HG02623 (cell line): ENCODE measurements around the gene GNB1L.

ENCODE experiments used
- ATAC-seq: cut with Tn5 transposase; IDR thresholded peaks from one replicate; pipeline ENCODE4 v1.9.1; 2021; ENCODE audit warnings: moderate library complexity; ENCODE audit not compliant: unreplicated experiment

Gene GNB1L

DNA sequence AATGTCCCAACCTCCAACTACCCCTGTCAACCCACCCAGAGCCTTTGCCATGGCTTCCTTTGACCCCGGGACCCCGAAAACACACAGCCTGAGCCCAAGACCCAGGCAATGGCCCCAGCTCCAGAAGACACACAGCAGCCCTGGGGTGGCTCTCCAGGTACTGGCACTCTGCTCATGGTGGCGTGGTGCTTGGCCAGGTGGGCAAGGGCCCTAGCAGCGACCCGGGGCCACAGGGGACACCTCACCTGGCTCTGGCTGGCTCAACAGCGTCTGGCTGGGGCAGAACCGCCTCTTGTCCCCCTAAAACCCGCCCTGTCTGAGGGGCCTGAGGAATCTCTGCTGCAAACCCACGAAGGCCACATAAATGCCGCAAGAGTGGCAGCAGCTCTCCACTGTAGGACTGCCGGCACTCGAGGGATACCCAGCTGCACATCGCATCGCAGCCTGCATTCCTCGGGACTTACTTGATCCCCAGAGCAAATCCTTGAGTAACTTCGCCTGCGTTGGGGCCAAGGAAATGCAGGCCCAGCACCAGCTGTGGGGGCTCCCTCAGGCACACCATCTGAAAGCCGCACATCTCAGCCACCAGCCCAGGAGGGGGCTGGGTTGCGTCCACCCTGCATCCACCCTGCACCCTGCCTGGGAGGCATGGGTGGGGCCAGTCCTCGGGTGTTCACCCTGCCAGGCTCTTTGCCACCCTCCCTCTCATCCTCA lies 23.1 kb upstream of the GNB1L start:
- ATAC-seq = no peak

DNA sequence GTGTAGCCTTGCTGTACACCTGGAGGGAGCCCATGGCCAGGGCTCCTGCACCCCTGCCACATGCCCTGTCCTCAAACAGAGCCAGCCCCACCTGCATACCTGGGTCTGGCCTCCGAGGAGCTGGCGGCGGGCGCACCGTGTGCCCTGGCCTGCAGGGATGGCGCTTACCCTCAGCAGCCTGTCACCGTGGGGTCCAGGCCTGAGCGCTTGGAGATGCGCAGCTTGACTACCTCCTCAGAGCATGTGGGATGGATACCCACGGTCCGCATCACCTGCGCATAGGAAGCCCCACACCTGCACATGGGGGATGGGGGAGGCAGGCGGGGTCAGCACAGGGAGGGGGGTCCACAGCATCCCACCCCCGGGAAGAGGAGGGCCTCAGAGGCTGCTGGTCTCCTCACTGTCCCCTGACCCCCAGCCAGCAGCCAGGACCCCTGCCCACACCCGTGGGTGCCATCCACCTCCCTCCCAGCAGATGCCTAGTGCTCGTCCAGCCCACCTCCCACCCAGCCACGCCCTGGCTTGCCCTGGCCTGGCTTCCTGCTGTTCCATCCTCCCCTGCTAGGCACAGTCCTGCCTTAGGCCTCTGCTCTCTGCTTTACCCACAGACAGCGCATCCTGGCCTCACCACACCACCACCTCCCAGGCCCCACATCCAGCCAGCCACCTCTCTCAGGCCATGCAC lies 22.4 kb upstream of the GNB1L start:
- ATAC-seq = no peak

DNA sequence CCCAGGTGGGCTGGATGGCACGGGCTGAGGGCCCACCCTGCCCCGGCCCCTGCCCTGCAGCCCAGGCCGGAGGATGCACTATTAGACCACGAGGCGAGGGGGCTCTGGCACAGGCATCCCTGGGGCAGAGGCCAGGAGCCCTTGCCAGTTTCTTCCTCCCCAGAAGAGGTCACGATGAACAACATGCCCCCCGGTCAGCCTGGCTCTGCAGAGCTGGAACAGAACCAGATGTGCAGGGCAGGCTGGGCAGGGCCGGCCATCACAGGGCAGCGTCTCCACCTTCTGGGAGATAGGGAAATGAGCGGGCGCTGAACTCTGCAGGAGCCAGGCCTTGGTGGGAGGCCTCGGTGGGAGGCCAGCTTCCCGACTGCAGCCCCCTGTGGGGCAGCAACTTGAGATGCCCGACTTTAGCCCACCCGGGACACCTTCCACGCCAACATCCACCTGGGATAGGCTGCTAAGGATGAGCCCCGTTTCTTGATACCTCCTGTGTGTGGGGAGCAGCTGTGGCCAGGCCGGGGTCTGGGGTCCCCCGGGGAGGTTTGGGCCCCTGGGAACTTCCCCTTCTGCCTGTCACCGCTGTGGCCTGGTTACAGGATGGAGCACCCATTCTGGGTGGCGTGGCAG lies 21.8 kb upstream of the GNB1L start:
- no peak for ATAC-seq

DNA sequence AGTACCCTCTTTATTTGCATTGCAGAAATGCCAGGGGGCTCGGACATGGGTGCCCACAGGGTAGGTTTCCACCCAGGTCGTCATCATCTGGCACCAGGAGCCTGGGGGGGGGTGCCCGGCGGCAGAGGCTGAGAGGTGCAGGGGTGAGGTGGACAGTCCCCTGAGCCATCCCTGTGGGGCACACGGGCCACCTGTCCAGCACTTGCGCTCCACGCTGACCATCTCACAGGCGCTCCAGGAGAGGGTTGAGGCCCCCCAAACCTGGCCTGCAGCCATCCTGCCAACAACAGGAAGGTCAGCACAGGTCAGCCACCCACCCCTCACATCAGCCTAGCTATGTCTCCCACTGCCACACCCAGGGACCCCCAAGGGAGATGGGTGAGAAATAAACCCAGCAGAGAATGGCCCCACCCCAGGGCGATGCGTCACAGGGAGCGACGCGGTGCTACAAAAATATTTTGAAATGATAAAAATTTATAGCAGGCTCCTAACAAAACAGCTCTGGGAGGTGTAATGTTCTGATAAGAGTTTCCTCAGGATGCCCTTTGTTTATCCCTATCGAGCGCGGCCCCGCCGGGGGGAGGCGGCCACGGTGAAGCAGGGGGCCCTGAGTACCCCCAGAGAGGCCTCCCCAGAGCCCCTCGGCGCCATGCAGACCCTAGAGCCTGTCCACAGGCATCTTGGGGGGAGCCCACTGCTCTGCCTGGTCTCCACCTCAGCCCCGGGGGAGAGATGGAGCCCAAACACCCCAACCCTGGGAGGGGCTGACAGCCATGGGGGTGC lies 21.0 kb upstream of the GNB1L start:
- ATAC-seq = no peak

DNA sequence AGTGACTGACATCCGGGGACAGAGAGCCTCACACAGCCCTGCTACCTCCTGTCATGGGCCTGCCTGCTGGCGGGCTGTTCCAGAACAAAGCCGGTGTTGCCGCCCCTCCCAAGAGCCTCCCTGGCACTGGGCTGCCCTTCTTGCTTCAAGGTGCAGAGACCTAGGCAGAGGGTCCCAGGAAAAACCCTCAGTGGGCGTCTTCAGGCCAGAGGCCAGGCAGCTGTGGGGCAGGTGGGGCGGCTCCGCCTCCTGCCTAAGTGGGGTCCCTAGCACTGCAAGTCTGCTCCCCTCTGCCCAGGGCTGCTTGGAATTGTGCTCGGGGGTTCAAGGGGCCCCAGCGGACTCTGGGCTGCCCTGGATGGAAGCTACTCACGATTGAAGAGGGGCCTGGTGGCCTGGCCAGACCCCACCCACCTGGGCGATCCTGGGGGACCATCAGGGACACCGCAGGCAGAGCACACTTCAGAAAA lies 20.4 kb upstream of the GNB1L start:
- ATAC-seq = no peak

DNA sequence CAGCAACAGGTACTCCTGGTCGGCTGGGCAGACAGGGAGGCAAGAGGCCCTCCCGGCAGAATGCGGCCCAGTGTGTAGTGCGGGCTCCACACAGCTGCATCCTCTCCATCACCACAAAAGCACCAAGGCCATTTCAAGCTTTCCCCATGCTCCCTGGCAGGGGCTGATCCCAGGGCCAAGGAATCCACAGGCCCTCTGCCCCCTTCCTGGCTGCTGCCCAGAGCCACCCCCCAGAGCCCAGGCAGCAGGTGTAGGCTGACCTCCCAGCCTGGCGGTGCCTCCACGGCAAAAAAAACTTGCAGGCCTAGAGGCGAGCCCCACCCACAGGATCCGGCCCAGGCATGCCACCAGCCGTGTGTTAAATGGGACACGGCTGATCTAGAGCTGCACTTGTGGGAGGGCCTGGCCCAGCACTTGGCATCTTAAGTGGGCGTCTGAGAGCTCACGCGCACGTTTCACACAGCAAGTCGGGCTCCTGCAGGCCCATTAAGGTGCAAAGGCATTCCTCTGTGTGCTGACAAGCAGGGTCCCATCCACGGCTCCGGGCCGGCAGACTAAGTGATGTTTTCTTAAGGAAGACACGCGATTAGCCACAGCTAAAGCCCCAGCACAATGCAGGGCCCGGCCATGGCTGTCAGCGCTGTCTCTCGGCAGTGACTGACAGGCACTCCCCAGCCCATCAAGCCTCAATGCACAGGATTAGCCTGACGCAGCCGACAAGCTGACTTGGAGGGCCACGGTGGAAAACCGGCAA lies 19.8 kb upstream of the GNB1L start:
- ATAC-seq = no peak

DNA sequence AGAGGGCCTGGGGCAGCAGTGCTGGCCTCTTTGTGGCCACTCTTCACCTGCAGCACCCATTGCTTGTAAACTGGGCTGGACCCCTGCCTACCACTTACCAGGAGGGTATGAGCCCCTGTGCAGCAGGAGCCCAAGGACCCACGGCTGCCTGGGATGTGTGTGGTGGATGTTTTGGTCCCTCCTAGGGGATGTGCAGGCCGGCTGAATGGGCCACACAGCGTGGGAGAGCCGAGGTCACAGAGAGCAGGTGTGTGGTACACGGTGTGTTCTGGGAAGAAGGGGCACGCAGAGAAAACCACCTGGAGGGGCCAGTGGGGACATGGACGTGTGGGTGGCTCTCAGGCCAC lies 19.3 kb upstream of the GNB1L start:
- ATAC-seq = no peak

DNA sequence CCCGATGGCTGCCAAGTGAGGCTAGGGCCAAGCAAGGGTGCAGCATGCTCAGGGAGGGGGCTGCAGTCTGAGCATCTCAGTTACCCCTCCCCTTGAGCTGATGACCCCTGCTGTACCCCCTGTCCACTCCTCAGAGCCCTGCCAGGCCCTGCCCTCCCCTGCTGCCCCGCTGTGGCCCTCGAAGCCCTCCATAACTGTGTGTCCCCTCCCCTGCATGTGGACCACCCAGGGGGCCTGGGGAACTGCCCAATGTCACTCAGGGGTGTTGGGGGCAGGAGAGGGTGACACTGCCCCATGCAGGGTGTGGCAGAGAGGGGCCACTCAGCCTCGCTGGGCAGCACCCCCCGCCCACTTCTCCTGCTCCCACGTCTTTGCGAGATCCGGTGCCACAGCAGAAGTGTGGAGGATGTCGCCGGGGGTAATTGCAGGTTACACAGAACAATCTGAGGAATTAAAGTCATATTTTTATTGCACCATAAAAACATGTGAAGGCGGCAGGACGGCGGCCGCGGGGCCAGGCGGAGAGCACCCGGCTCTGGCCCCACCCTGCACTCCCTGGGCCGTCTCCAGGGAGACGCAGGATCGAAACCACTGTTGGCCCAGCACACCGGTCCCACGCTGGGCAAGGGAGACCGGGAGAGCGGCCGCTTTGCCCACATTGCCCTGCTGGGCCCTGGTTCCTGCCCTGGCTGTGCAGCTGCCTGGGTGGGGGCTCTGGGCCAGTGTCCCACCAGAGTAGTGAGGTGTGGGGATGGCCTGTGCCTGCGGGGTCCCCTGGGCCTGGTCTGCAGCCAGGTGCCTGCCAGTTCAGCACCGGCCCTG lies 18.7 kb upstream of the GNB1L start:
- no peak for ATAC-seq

DNA sequence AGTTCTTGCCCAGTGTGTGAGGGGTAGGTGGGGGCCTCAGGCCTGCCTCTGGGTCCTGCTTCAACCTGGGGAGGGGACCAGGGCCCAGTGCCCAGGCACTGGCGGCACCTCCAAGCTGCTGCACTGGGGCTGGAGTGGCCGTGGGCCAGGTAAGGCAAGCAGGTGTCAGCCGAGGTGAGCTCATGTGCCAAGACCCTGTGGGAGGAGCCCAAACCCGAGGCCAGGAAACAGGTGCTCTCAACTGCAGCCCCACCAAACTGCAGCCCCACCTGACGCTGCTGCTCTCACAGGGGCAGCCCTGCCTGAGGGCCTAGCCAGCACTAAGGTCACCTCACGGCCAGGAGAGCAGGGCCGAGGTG lies 18.1 kb upstream of the GNB1L start:
- no peak for ATAC-seq

DNA sequence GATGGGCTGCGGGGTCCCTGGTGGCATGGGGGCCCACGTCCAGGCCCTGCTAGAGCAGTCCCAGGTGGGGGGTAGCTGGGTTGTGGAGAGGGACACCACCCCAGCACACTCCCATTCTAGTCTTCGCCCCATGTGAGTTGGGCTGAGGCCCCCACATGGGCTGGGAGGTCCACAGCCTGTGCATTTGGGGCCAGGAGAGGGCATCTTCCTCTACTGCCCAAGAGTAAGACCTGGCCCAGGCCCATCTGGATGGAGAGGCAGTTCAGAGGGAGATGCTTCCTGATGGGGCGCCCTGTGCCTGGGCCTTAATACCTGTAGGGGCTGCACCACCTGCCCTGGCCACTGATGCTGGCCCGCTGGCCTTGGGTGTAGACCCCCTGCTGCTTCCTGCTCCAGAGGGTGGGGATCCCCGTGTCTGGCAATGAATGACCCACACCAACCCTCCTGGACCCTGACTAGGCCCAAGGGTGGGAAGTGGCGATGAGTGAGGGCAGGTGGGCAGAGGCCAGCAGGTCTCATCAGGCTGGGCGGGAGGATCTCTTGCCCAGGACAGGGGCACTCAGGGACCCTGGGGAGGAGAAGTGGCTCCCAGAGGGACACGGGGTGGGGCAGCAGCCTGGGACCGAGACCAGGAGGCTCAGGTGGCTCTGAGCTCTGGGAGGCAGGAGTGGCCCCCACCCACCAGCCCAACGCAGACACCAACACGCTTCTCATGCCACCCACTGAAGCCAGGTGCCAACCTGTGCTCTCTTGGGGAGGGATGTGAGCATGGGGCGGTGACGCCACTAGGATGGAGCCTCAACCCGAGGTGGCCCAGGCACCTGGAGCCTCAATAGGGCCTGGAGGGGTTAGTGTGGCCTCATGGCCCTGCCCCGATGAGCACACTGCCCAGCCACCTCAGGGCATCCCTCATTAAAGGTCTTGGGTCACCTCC lies 17.4 kb upstream of the GNB1L start:
- ATAC-seq = no peak

DNA sequence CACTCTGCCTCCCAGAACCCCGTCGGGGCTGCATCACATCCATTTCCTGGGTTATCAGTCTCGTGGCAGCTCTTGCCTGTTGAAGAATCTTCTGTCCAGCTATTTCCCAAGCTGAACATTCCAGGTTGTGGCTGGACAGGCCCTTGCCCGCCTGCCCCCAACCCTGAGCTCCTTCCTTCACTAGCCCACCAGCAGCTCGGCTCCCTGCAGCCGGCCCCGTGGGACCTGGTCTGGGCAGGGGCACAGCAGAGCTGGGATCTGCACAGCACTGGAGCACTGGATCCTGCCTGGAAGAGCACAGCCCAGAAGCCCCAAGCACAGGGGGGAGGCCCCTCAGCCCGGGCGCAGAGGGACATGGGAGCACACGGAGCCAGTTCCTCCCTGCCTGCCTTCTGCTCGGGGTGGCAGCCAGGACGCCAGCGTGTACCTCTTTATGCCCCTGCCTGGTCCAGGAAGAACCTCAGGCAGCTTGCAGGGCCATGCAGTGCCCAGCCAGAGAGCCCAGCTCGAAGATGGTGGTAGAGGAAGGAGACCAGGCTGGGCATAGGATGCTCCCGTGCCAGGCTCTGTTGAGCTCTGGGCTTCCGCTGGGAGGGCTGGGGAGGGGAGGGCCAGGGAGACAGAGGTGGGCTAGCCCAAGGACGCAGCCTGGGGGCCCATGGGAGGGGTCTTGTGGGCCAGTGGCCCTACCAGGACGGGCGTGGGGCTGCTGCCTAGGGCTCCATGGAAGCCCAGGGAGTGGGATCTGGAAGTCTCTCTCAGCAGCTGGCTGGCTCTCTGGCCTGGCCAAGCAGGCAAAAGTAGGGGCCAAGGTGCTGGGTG lies 16.6 kb upstream of the GNB1L start:
- no peak for ATAC-seq

DNA sequence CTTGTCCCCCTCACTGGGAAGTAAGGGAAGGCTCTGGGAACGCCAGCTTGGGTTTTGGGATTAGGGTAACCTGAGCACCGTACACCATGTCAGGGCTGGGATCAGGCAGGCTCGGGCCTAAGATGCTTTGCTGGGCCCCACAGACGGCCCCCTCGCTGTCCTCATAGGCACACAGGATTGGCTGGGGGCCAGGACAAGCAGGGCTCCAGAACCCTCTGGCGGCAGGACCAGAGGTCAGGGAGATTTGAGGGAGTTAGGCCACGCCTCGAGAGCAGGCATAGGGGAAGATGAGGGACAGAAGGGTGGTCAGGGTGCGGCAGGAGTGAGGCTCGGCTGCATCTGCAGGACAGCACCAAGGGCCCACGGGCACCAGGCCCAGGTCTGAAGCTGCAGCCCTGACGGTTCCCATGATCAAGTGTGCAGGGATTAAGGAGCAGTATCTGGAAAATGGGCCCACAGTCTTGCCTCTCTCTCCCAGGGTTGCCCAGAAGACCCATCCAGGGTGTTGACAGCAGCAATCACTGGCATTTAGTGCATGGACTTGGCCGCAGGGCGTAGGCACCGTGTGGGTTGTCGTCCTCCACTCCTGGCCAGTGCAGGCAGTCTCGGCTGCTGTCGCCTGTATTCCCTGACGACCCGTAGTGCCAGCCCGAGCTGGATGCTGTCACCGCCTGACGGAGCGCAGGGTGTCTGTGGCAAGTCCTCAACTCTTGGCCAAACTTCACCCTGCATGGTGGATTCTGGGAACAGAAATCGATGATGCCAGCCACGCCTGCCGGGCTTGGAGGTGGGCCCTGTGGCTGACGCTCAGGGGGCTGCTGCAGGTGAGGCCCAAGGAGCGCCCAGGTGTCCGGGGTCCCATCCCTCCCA lies 15.7 kb upstream of the GNB1L start:
- no peak for ATAC-seq

DNA sequence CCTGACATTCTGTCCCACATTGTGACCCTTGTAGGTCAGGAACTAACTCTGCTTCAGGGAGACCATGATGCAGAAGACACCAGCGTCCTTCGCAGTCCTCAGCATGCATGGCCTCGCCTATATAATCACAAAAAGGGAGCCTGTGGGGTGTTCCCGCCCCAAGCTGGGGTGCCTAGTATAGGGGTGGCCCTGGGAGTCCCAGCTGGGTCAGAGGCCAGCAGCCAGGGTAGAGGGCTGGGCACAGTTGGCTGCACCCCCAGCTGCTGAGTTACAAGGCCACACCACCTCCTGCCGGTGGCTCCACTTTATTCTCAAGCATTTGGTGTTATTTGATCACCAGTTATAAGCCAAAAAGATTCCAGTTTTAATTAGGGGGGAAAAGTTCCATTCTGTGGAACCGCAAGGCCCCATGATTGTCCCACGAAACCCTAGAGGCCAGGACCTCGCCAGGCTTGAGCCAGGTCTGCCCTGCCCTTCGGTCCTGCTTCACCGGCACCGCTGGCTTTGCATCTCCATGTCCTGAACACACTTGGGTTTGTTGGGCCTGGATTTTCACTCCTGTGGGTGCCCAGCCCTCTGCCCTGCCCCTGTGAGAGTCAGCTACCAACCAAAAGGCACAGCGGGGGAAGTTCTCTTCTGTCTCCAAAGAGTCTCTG lies 15.0 kb upstream of the GNB1L start:
- no peak for ATAC-seq

DNA sequence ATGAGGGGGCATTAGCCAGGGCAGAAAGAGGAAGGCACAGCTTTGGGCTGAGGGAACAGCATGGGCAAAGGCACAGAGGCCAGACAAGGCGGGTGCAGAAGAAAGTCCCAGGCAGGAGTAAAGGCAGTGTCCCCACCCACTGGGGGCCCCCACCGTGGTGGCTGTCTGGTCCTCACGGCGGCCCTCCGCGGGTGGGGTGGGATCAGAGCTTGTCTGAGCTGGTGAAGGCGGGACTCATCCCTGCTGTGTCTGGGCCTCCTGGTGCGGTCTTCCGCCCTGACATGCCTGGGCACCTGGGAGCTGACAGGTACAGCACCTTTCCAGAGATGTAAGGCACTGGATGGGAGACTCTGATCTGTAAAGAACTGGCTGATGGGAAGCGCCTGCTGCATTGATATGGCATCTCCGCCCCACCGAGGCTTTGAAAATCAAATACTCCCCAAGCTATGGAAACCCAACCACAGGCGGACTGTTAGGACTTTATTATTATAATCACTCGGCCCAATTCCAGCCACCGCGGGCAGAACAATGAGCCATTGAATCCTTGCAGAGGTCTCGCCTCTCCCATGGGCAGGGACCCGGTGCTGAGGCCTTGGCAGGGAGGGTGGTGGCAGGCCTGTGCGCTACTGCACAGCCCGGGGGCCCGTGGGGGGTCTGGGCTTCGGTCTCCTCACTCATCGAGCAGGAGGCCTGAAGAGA lies 14.2 kb upstream of the GNB1L start:
- ATAC-seq = no peak

DNA sequence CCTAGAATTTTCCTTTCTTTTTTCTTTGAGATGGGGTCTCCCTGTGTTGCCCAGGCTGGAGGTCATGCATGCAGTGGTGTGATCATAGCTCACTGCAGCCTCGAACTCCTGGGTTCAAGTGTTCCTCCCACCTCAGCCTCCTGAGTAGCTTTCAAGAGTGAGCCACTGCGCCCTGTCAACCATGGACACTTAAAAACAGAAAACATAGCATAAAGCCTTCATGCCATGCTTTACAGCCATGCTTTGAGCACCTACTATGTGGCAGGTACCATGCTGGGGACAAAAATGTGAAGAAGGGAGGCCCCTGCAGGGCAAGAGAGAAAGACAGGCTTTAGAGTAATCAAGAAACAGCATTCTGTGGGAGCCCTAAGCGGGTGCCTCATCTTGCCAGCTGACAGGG lies 13.7 kb upstream of the GNB1L start:
- ATAC-seq = no peak

DNA sequence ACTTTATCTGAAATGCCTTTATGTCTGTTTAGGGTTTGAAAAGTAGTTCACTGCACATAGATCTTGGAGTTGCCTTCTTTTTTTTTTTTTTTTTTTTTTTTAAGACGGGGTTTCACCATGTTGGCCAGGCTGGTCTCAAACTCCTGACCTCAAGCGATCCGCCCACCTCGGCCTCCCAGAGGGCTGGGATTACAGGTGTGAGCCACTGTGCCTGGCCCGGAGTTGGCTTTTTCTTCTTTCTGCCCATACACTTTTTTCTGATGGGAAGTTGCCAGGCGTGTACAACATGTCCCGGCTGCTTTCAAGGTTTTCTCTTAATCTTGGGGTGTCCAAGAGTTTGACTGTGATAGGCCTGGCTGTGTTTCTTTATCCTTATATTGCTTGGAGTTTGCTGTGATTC lies 12.9 kb upstream of the GNB1L start:
- ATAC-seq = no peak
